GM06990 (cell line): ENCODE data around the gene DDX4.

Experiments
- DNase-seq: peaks from one replicate; pipeline ENCODE4 v3.0.0-alpha.2; 2011; ENCODE audit not compliant: insufficient read length; ENCODE audit errors: extremely low read depth
- H3K27me3 ChIP-seq: replicated peaks from 2 replicates; pipeline ENCODE4 v1.6.0; 2011; ENCODE audit warnings: low read length; ENCODE audit not compliant: control insufficient read depth, insufficient read depth
- H3K36me3 ChIP-seq: 2 replicates; pipeline ENCODE4 v1.5.1; 2011; ENCODE audit warnings: low read length; ENCODE audit not compliant: control insufficient read depth, insufficient read depth
- H3K4me3 ChIP-seq: replicated peaks from 2 replicates; pipeline ENCODE4 v1.5.1; 2011; ENCODE audit warnings: low read depth, mild to moderate bottlenecking, control low read depth, low read length
- CTCF ChIP-seq: IDR thresholded peaks from 2 replicates; pipeline ENCODE4 v1.5.1; 2011; ENCODE audit warnings: low read length, control low read depth, mild to moderate bottlenecking, inconsistent platforms; ENCODE audit not compliant: insufficient read depth, poor library complexity, severe bottlenecking

DDX4 gene

GRCh38 chr5:55850839-55851674 lies 113.2 kb downstream of the DDX4 start, which contains the start of gene IL31RA:
Gene IL31RA, plus strand, starts transcription at chr5:55851357. Its CDS starts 214 bp downstream, at chr5:55851571.
- no peak for DNase-seq
- TF ChIP-seq CTCF, result no peak
- Histone ChIP-seq H3K36me3 (no peaks in the 10 kb centered on the region), H3K4me3 (no peak within 1 kb of the TSS), H3K27me3 (no peaks in the 10 kb centered on the region; the same call in 1 of the 2 replicates)

GRCh38 chr5:55851675-55851979 lies 113.8 kb downstream of the DDX4 start:
- TF ChIP-seq CTCF, result no peak
- H3K36me3 ChIP-seq, result no peaks in the 10 kb centered on the region
- H3K27me3 ChIP-seq, result no peaks in the 10 kb centered on the region; the same call in 1 of the 2 replicates
- DNase-seq, result no peak
- no peak overlapping the region for H3K4me3 ChIP-seq

GRCh38 chr5:55852503-55852902 lies 114.6 kb downstream of the DDX4 start:
- no peak for DNase-seq
- Histone ChIP-seq H3K27me3 (no peaks in the 10 kb centered on the region; the same call in 1 of the 2 replicates), H3K4me3 (no peak overlapping the region), H3K36me3 (no peaks in the 10 kb centered on the region)
- no peak for TF ChIP-seq CTCF

GRCh38 chr5:55853041-55853670 lies 115.3 kb downstream of the DDX4 start:
- DNase-seq, result no peak
- no peak for TF ChIP-seq CTCF
- no peaks in the 10 kb centered on the region; the same call in 1 of the 2 replicates for H3K27me3 ChIP-seq
- H3K4me3 ChIP-seq, result no peak overlapping the region
- no peaks in the 10 kb centered on the region for H3K36me3 ChIP-seq

- no peak overlapping the region for H3K4me3 ChIP-seq
- no peak for DNase-seq
- TF ChIP-seq CTCF, result no peak
- no peaks in the 10 kb centered on the region for H3K36me3 ChIP-seq
- no peaks in the 10 kb centered on the region; the same call in 1 of the 2 replicates for H3K27me3 ChIP-seq
Measured at GRCh38 chr5:55853818-55854217, 116.0 kb downstream of the DDX4 start.
